Activated CD4-positive, alpha-beta T cell treated with anti-CD3 and anti-CD28 coated beads for 48 hours (primary cell): ENCODE data around the gene CLPX.
"Not testable (repeated sequence)": the region's sequence is repeated elsewhere in the genome, so short reads cannot be mapped to it uniquely, and the experiment has no call there.

Experiments
- DNase-seq: peaks from one replicate; pipeline ENCODE4 v3.0.0-alpha.2; 2020

CLPX gene

DNA sequence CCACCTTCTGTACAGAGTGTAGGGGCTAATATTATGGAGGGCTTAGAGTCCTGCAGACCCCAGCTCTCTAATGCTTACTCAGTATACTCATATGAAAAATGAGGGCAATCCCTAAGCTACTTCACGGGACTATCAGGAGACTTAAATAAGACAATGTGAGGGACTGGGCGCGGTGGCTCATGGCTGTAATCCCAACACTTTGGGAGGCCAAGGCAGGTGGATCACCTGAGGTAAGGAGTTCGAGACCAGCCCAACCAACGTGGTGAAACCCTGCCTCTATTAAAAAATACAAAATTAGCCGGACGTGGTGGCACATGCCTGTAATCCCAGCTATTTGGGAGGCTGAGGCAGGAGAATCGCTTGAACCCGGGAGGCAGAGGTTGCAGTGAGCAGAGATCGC is 85.3 kb downstream of the CLPX start:
- not testable (repeated sequence) for DNase-seq

DNA sequence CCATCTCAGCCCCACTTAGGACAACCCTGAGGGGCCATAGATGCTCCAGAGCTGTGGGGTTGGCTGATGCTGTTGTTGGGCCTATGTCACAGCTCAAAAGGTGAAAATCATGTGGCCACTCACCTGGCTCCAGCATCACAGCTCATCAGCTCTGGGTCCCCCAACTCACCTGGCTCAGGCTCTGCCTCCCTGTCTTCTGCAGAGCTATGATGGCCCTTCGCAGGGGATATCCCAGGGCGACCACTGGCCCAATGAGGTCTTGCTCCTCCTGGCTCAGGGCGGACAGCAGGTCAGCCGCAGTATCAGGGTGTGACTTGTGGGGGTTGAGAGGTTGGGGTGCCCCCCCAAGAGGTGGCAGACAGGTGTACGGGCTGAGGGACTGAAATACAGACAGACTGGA is 85.8 kb downstream of the CLPX start:
- DNase-seq, result no peak
